ENCODE measurements around the gene P4HB. TPM values are rescaled to one million over a fixed set of nuclear protein-coding genes. Genes with fewer than 3 reads are reported as not detected.
A peak's percentile ranks its signal among the peaks of the same experiment; 100 is the strongest.

The P4HB gene
- total RNA-seq, 1 donor from 2014 or later = 792 TPM

DNA sequence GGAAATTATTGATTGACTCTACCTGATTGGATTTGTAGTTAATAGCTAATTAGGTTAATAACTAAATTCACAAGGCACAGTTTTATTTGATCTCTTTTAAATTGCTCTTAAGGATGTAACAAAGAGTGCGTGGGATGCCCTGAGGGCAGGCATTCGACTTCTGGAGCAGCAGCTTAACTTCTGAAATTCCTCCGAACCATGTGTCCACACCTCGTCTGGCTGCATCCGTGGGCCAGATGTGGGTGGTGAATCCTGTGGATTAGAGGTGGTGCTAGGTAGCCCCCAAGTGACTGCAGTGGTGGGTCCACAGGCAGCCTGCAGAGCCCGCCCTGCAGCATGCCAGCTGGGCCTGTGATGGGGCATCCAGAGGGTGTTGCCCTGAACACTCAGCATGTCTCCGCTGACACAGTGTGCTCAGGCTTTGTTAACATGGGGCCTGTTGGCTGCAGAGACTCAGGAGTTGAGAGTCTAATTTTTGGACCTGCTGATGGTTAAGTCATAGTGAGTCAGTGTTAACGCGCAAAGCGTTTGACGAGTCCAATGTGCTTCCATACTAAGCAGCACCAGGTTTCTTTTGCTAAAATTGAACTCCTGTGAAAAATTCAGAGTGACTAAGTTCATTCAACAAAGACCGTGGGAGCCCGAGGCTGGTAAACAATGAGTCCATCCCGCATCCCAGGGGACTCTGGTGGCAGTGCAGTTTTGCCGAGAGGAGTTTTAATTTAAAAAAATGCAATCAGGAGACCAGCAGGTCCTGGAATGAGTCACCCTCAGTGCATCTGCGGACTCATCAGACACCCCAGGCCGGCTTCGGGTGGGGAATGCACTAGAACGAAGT lies 37.9 kb upstream of the P4HB start:
- peak; percentile 84 for DNase-seq (ENCODE audit: extremely low spot score, unreplicated experiment)
- TF ChIP-seq, protein P1, sequence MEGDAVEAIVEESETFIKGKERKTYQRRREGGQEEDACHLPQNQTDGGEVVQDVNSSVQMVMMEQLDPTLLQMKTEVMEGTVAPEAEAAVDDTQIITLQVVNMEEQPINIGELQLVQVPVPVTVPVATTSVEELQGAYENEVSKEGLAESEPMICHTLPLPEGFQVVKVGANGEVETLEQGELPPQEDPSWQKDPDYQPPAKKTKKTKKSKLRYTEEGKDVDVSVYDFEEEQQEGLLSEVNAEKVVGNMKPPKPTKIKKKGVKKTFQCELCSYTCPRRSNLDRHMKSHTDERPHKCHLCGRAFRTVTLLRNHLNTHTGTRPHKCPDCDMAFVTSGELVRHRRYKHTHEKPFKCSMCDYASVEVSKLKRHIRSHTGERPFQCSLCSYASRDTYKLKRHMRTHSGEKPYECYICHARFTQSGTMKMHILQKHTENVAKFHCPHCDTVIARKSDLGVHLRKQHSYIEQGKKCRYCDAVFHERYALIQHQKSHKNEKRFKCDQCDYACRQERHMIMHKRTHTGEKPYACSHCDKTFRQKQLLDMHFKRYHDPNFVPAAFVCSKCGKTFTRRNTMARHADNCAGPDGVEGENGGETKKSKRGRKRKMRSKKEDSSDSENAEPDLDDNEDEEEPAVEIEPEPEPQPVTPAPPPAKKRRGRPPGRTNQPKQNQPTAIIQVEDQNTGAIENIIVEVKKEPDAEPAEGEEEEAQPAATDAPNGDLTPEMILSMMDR (IDR thresholded peaks at IDR 0.05) = no peak
- Mint-ChIP-seq H3K4me1 (ENCODE audit: unreplicated experiment) (peaks cover 35% of the 10 kb centered on the region), H3K36me3 (ENCODE audit: unreplicated experiment) (peaks cover 9% of the 10 kb centered on the region), H3K27ac (ENCODE audit: unreplicated experiment) (peak overlapping the region; percentile 91), H3K9me3 (ENCODE audit: unreplicated experiment) (no peaks in the 10 kb centered on the region), H3K27me3 (ENCODE audit: unreplicated experiment) (no peaks in the 10 kb centered on the region), H3K4me3 (ENCODE audit: unreplicated experiment) (peak overlapping the region; percentile 4)

DNA sequence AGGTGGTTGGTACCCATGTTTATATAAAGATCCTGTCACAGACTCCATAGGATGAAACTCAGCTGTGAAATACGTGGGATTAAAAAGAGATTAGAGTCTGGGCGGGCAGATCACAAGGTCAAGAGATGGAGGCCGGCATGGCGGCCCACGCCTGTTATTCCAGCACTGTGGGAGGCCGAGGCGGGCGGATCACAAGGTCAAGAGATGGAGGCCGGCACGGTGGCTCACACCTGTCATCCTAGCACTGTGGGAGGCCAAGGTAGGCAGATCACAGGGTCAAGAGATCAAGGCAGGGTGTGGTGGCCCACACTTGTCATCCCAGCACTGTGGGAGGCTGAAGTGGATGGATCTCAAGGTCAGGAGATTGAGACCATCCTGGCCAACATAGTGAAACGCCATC lies 35.1 kb upstream of the P4HB start:
- H3K4me3 Mint-ChIP-seq (ENCODE audit: unreplicated experiment) = no peak overlapping the region
- no peaks in the 10 kb centered on the region for H3K9me3 Mint-ChIP-seq (ENCODE audit: unreplicated experiment)
- no peaks in the 10 kb centered on the region for H3K27me3 Mint-ChIP-seq (ENCODE audit: unreplicated experiment)
- peaks cover 9% of the 10 kb centered on the region for H3K36me3 Mint-ChIP-seq (ENCODE audit: unreplicated experiment)
- TF ChIP-seq, protein P1 (IDR thresholded peaks at IDR 0.05) = no peak
- no peak for DNase-seq (ENCODE audit: extremely low spot score, unreplicated experiment)
- H3K4me1 Mint-ChIP-seq (ENCODE audit: unreplicated experiment) = peaks cover 41% of the 10 kb centered on the region
- H3K27ac Mint-ChIP-seq (ENCODE audit: unreplicated experiment) = no peak overlapping the region

DNA sequence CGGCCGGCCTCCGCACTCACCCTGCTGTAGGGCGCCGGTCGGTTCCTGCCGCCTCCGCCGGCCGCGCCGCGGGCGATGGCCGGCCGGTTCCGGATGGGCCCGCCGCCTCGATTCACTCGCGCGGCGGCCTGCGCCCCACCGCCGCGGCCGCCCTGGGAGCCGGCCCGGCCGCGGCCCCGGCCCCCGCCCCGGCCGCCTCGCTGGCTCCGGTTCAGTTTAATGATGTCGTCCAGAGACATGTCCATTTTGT lies 30.9 kb upstream of the P4HB start:
- H3K4me1 Mint-ChIP-seq (ENCODE audit: unreplicated experiment) = peaks cover 20% of the 10 kb centered on the region
- peak overlapping the region; percentile 90 for H3K4me3 Mint-ChIP-seq (ENCODE audit: unreplicated experiment)
- H3K36me3 Mint-ChIP-seq (ENCODE audit: unreplicated experiment) = peaks cover 20% of the 10 kb centered on the region
- TF ChIP-seq, protein P1 (IDR thresholded peaks at IDR 0.05) = no peak
- peak overlapping the region; percentile 93 for H3K27ac Mint-ChIP-seq (ENCODE audit: unreplicated experiment)
- H3K9me3 Mint-ChIP-seq (ENCODE audit: unreplicated experiment) = no peaks in the 10 kb centered on the region
- H3K27me3 Mint-ChIP-seq (ENCODE audit: unreplicated experiment) = no peaks in the 10 kb centered on the region
- DNase-seq (ENCODE audit: extremely low spot score, unreplicated experiment) = no peak

DNA sequence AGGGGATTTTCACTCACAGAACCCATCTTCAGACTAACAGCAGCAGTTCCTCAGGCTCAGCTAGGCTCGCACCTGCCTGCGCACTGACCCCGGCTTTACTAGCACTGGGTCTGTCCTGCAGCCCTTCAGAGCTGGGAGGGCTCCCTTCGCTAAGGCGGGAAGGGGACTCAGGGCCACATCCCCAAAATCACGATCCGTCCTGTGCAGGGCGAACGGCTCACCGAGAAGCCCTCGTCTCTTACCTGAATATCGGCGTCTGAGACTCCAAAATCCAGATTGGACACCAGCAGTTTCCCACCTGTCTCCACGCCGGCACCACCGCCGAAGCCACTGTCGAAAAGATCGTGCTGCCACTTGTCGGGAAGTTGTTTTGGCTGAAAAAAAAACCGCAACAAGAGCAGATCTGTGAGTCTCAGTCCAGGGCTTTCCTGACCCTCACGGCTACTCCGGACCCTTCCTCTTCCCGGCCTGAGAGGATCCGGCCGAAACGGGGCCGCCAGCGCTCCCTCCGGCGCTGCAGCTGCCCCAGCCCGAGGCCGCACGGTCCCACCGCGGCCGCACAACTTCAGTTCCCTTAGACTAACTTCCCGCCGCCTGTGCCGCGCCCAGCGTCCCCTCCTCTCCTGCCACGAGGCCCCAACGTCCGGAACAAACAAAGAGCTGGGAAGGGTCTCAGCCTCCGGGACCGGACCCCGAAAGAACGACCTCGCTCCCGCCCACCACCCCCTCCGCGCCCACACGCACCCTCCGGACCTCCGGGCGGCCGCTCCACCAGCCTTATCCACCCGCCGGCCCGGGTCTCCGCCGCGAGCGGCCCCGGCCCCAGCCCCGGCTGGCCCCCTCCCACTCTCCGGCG lies 30.3 kb upstream of the P4HB start:
- Mint-ChIP-seq H3K4me1 (ENCODE audit: unreplicated experiment) (peaks cover 20% of the 10 kb centered on the region), H3K4me3 (ENCODE audit: unreplicated experiment) (peak overlapping the region; percentile 78), H3K27ac (ENCODE audit: unreplicated experiment) (peak overlapping the region; percentile 89), H3K36me3 (ENCODE audit: unreplicated experiment) (peaks cover 21% of the 10 kb centered on the region), H3K9me3 (ENCODE audit: unreplicated experiment) (no peaks in the 10 kb centered on the region), H3K27me3 (ENCODE audit: unreplicated experiment) (no peaks in the 10 kb centered on the region)
- TF ChIP-seq, protein P1 (IDR thresholded peaks at IDR 0.05) = no peak
- no peak for DNase-seq (ENCODE audit: extremely low spot score, unreplicated experiment)

DNA sequence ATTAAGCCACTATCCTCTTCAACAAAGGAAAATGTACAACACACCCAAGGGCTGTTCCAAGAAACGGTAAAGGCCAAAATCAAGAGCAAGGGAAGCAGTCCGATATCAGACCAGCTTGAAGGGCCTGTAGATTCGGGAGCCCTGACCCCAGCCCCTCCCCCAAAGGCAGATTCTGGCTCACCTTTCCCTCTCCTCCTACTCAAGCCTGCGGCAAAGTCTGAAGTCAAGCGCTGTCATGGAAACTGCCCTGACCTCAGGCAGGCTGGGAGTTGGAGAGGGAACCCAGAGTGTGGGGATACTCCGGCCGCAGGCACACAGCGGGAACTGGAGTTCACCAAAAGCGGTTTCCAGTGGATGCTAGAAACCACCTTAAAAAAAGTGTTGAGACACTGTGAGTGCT lies 29.3 kb upstream of the P4HB start:
- H3K27ac Mint-ChIP-seq (ENCODE audit: unreplicated experiment) = no peak overlapping the region
- TF ChIP-seq, protein P1 (IDR thresholded peaks at IDR 0.05) = no peak
- H3K4me3 Mint-ChIP-seq (ENCODE audit: unreplicated experiment) = peak overlapping the region; percentile 78
- H3K27me3 Mint-ChIP-seq (ENCODE audit: unreplicated experiment) = no peaks in the 10 kb centered on the region
- no peak for DNase-seq (ENCODE audit: extremely low spot score, unreplicated experiment)
- peaks cover 25% of the 10 kb centered on the region for H3K4me1 Mint-ChIP-seq (ENCODE audit: unreplicated experiment)
- peaks cover 25% of the 10 kb centered on the region for H3K36me3 Mint-ChIP-seq (ENCODE audit: unreplicated experiment)
- no peaks in the 10 kb centered on the region for H3K9me3 Mint-ChIP-seq (ENCODE audit: unreplicated experiment)
